Common myeloid progenitor, CD34-positive (primary cell): ENCODE results near the gene SEC31B.

ENCODE experiments used
- CTCF ChIA-PET: fragments of 350-600 bp; sonication (Branson Sonifier 250); formaldehyde crosslinking; loops from one replicate; lab custom pipeline; 2021; ENCODE audit warnings: antibody characterized with exemption; lab: Charles Lee
- POLR2A ChIA-PET: fragments of 350-600 bp; sonication (Branson Sonifier 250); formaldehyde crosslinking; loops from one replicate; lab custom pipeline; 2021; ENCODE audit warnings: antibody characterized with exemption; lab: Charles Lee
- DNase-seq, 3 donors: peaks; one replicate each; pipeline versions ENCODE4 v3.0.0 to v3.0.0-alpha.2; 2013
- H3K27ac ChIP-seq, 2 experiments: 1 replicate in 1 of 2; 2 replicates in 1 of 2; pipeline ENCODE4 v1.7.0; 2013; ENCODE audit warnings: inconsistent platforms in 2 of 2, low read length in 2 of 2, mild to moderate bottlenecking in 2 of 2, low read depth in 1 of 2, moderate library complexity in 1 of 2; ENCODE audit not compliant: severe bottlenecking in 2 of 2, insufficient read depth in 1 of 2, poor library complexity in 1 of 2
- H3K27me3 ChIP-seq, 5 experiments: replicated peaks in 2 of 5; 1 replicate in 3 of 5; 2 replicates in 2 of 5; pipeline versions ENCODE4 v1.6.1 to v1.7.0; 2013; ENCODE audit warnings: low read length in 4 of 5, mild to moderate bottlenecking in 2 of 5, moderate library complexity in 2 of 5, inconsistent platforms in 1 of 5; ENCODE audit not compliant: insufficient read depth in 5 of 5, control insufficient read depth in 4 of 5
- H3K36me3 ChIP-seq, 4 experiments: 1 replicate in 2 of 4; 2 replicates in 2 of 4; pipeline versions ENCODE4 v1.6.1 to v1.7.0; 2013; ENCODE audit warnings: low read length in 3 of 4, control low read depth in 1 of 4, mild to moderate bottlenecking in 1 of 4; ENCODE audit not compliant: control insufficient read depth in 4 of 4, insufficient read depth in 4 of 4
- H3K4me1 ChIP-seq, 4 experiments: 1 replicate in 3 of 4; 2 replicates in 1 of 4; pipeline versions ENCODE4 v1.6.1 to v1.7.1; 2013; ENCODE audit warnings: low read length in 3 of 4, mild to moderate bottlenecking in 3 of 4, control low read depth in 1 of 4, inconsistent platforms in 1 of 4, moderate library complexity in 1 of 4; ENCODE audit not compliant: control insufficient read depth in 4 of 4, insufficient read depth in 4 of 4; ENCODE audit errors: control extremely low read depth in 1 of 4
- H3K4me3 ChIP-seq, 7 experiments: 1 replicate in 4 of 7; 2 replicates in 3 of 7; pipeline versions ENCODE4 v1.5.1 to v1.7.0; 2013; ENCODE audit warnings: mild to moderate bottlenecking in 7 of 7, low read length in 6 of 7, moderate library complexity in 6 of 7, inconsistent platforms in 2 of 7, low read depth in 2 of 7, control low read depth in 1 of 7; ENCODE audit not compliant: insufficient read depth in 4 of 7, control insufficient read depth in 1 of 7; ENCODE audit errors: extremely low read depth in 1 of 7
- H3K9me3 ChIP-seq, 5 experiments: 1 replicate in 4 of 5; 2 replicates in 1 of 5; pipeline versions ENCODE4 v1.6.1 to v1.7.1; 2013; ENCODE audit warnings: low read length in 4 of 5, mild to moderate bottlenecking in 2 of 5, inconsistent platforms in 1 of 5, low read depth in 1 of 5, moderate library complexity in 1 of 5; ENCODE audit not compliant: control insufficient read depth in 4 of 5, insufficient read depth in 2 of 5; ENCODE audit errors: control extremely low read depth in 1 of 5
- WGBS: methylation state at CpG from one replicate; pipeline ENCODE4 v1.1.5; 2013; ENCODE audit not compliant: insufficient coverage; 5-methylcytosine and 5-hydroxymethylcytosine counted together

The SEC31B gene

GRCh38 chr10:100534726-100535125, 15.1 kb upstream of the SEC31B start:
- Histone ChIP-seq H3K27ac (no peak overlapping the region), H3K27me3 (no peaks in the 10 kb centered on the region), H3K4me3 (no peak overlapping the region), H3K36me3 (peaks cover 8 to 16% (median 12%) of the 10 kb centered on the region in 4 experiments), H3K9me3 (no peaks in the 10 kb centered on the region), H3K4me1 (peaks cover 10 to 24% (median 20%) of the 10 kb centered on the region in 4 experiments)
- CTCF ChIA-PET = interaction anchor here (1.1 to 2.2 kb wide), 4 partner anchors 7 to 22 kb away, joined by 3 to 15 read pairs (median 8); no protein-coding TSS in a partner anchor
- no peak for DNase-seq
- WGBS = no CpG with 5 or more reads among the region's 2 CpGs
- POLR2A ChIA-PET = no interaction called here

GRCh38 chr10:100531761-100532160, 12.1 kb upstream of the SEC31B start:
- H3K4me1 ChIP-seq = peaks cover 16 to 31% (median 26%) of the 10 kb centered on the region in 4 experiments
- H3K9me3 ChIP-seq = no peaks in the 10 kb centered on the region
- CTCF ChIA-PET = no interaction called here
- no peaks in the 10 kb centered on the region for H3K27me3 ChIP-seq
- peaks cover under 1 to 7% (median 4%) of the 10 kb centered on the region in 4 experiments for H3K36me3 ChIP-seq
- DNase-seq = peak in 2 of 3 donors; percentile 17
- H3K4me3 ChIP-seq = no peak overlapping the region
- H3K27ac ChIP-seq = no peak overlapping the region
- POLR2A ChIA-PET = no interaction called here

GRCh38 chr10:100529475-100530298, 10.0 kb upstream of the SEC31B start, which contains the start of gene NDUFB8:
Gene NDUFB8, minus strand, starts transcription at chr10:100529871. Its CDS starts 20 bp downstream, at chr10:100529851.
- 2% methylated on average over 28 of the region's 43 CpGs for WGBS
- H3K4me3 ChIP-seq = peak within 1 kb of the TSS; percentile 78 to 100 (median 97)

GRCh38 chr10:100528921-100529474, 9.3 kb upstream of the SEC31B start:
- DNase-seq = peak in 2 of 3 donors; percentile 32 to 40
- Histone ChIP-seq H3K36me3 (peaks cover 19 to 31% (median 27%) of the 10 kb centered on the region in 4 experiments), H3K9me3 (no peaks in the 10 kb centered on the region), H3K4me1 (peaks cover 9 to 23% (median 17%) of the 10 kb centered on the region in 4 experiments), H3K4me3 (peak overlapping the region; percentile 78 to 100 (median 97)), H3K27ac (peak overlapping the region; percentile 70 to 87), H3K27me3 (no peaks in the 10 kb centered on the region)
- POLR2A ChIA-PET = no interaction called here
- CTCF ChIA-PET = interaction anchor here (2.0 to 5.5 kb wide), 2 partner anchors 7 to 11 kb away, joined by 5 to 38 read pairs; partner anchors contain the start of genes HIF1AN and SEC31B
- 0% methylated on average over 11 of the region's 18 CpGs for WGBS

More at GRCh38 chr10:100529475-100530298, 10.0 kb upstream of the SEC31B start, which contains the start of gene NDUFB8:
- Histone ChIP-seq H3K27ac (peak within 1 kb of the TSS; percentile 70 to 87), H3K4me1 (peaks cover 9 to 23% (median 17%) of the 10 kb centered on the region in 4 experiments), H3K9me3 (no peaks in the 10 kb centered on the region), H3K27me3 (no peaks in the 10 kb centered on the region), H3K36me3 (peaks cover 12 to 24% (median 21%) of the 10 kb centered on the region in 4 experiments)
- POLR2A ChIA-PET = no interaction called here
- DNase-seq = peak; percentile 73 to 83 (median 78)
- CTCF ChIA-PET = interaction anchor here (1.3 to 5.5 kb wide), 2 partner anchors 11 to 12 kb away, joined by 6 to 38 read pairs; partner anchors contain the start of gene SEC31B

- H3K4me1 ChIP-seq = peaks cover 9 to 23% (median 17%) of the 10 kb centered on the region in 4 experiments
- peak in 1 of 3 donors; percentile 15 for DNase-seq
- peak overlapping the region in 6 of 7 experiments; percentile 78 to 100 (median 98) for H3K4me3 ChIP-seq
- H3K36me3 ChIP-seq = peaks cover 19 to 38% (median 33%) of the 10 kb centered on the region in 4 experiments
- H3K27me3 ChIP-seq = no peaks in the 10 kb centered on the region
- ChIA-PET CTCF (interaction anchor here (1.2 to 5.5 kb wide), 3 partner anchors 7 to 15 kb away, joined by 3 to 38 read pairs (median 5); partner anchors contain the start of genes HIF1AN and SEC31B), POLR2A (no interaction called here)
- 81% methylated on average over 4 of the region's 7 CpGs for WGBS
- peak overlapping the region; percentile 13 to 87 for H3K27ac ChIP-seq
- H3K9me3 ChIP-seq = no peaks in the 10 kb centered on the region
Measured at GRCh38 chr10:100528123-100528886, 8.6 kb upstream of the SEC31B start.

GRCh38 chr10:100524638-100525037, 5.0 kb upstream of the SEC31B start:
- whole genome bisulfite sequencing = 100% methylated on average over 2 of the region's 2 CpGs
- H3K36me3 ChIP-seq = peaks cover 19 to 50% (median 37%) of the 10 kb centered on the region in 4 experiments
- peaks cover 0 to 12% (median 4%) of the 10 kb centered on the region in 5 experiments for H3K27me3 ChIP-seq
- H3K9me3 ChIP-seq = no peaks in the 10 kb centered on the region
- H3K4me3 ChIP-seq = no peak overlapping the region
- CTCF ChIA-PET = interaction anchor here (0.6 to 1.8 kb wide), 5 partner anchors 9 to 85 kb away, joined by 3 to 10 read pairs (median 5); partner anchors contain the start of gene HIF1AN
- H3K27ac ChIP-seq = no peak overlapping the region
- POLR2A ChIA-PET = interaction anchor here (0.6 to 0.9 kb wide), 3 partner anchors 27 to 901 kb away, joined by 3 to 5 read pairs (median 3); no protein-coding TSS in a partner anchor
- H3K4me1 ChIP-seq = peaks cover 6 to 17% (median 14%) of the 10 kb centered on the region in 4 experiments
- no peak for DNase-seq
